ENCODE results near the gene GEMIN8. TPM values are rescaled to one million over a fixed set of nuclear protein-coding genes. Genes with fewer than 3 reads are reported as not detected.

GEMIN8 gene
- total RNA-seq: 15.6 and 17.3 TPM in 2 replicates

GRCh38 chrX:14029425-14030173 is at the start of gene GEMIN8:
Gene GEMIN8 (minus strand): TSS chrX:14029892. CDS start chrX:14021478, 8,414 bp downstream.

Other genes with a start within 250 kb of the GEMIN8 start
- gene GPM6B, start 212.8 kb downstream of the GEMIN8 start, total RNA-seq: 30.8 and 36.3 TPM in 2 replicates

Measured in aortic smooth muscle cell (primary cell).